ENCODE measurements around the gene SPATA6L.

Gene SPATA6L

GRCh38 chr9:4592295-4592694 lies 74.0 kb downstream of the SPATA6L start:
- no peak for TF ChIP-seq CTCF (conservative IDR thresholded peaks at IDR 0.05)
- no peak overlapping the region for H3K27ac ChIP-seq

- no peak for TF ChIP-seq CTCF (conservative IDR thresholded peaks at IDR 0.05)
- H3K27ac ChIP-seq: peak overlapping the region; percentile 45; the same call in 1 of the 2 replicates
These were observed 75.2 kb downstream of the SPATA6L start for GRCh38 chr9:4591123-4591500.

GRCh38 chr9:4590430-4591122 lies 75.7 kb downstream of the SPATA6L start:
- H3K27ac ChIP-seq: peak overlapping the region; percentile 45; the same call in 1 of the 2 replicates
- TF ChIP-seq CTCF (conservative IDR thresholded peaks at IDR 0.05): no peak

GRCh38 chr9:4588721-4589120 lies 77.6 kb downstream of the SPATA6L start:
- no peak for TF ChIP-seq CTCF (conservative IDR thresholded peaks at IDR 0.05)
- no peak overlapping the region for H3K27ac ChIP-seq

- H3K27ac ChIP-seq: no peak overlapping the region
- TF ChIP-seq CTCF (conservative IDR thresholded peaks at IDR 0.05): no peak
These were observed 81.1 kb downstream of the SPATA6L start for GRCh38 chr9:4585135-4585534.

- no peak overlapping the region for H3K27ac ChIP-seq
- TF ChIP-seq CTCF (conservative IDR thresholded peaks at IDR 0.05): no peak
These were observed 81.6 kb downstream of the SPATA6L start for GRCh38 chr9:4584636-4585035.

- H3K27ac ChIP-seq: no peak overlapping the region
- no peak for TF ChIP-seq CTCF (conservative IDR thresholded peaks at IDR 0.05)
These were observed 83.3 kb downstream of the SPATA6L start for GRCh38 chr9:4583001-4583400.
